ENCODE data around the gene ATP6V1B1.

The ATP6V1B1 gene

GRCh38 chr2:70895998-70896764 lies 39.5 kb upstream of the ATP6V1B1 start:
- no peak for TF ChIP-seq CTCF (IDR thresholded peaks at IDR 0.05; ENCODE audit: insufficient read depth, low read depth, low read length, missing control alignments)
- H3K4me3 ChIP-seq (ENCODE audit: low read length): no peak overlapping the region
- DNase-seq (ENCODE audit: low read depth): no peak

- no peak overlapping the region for H3K4me3 ChIP-seq (ENCODE audit: low read length)
- no peak for DNase-seq (ENCODE audit: low read depth)
- no peak for TF ChIP-seq CTCF (IDR thresholded peaks at IDR 0.05; ENCODE audit: insufficient read depth, low read depth, low read length, missing control alignments)
These were observed 38.9 kb upstream of the ATP6V1B1 start for GRCh38 chr2:70896765-70897202.

- no peak overlapping the region for H3K4me3 ChIP-seq (ENCODE audit: low read length)
- no peak for DNase-seq (ENCODE audit: low read depth)
- TF ChIP-seq CTCF (IDR thresholded peaks at IDR 0.05; ENCODE audit: insufficient read depth, low read depth, low read length, missing control alignments): no peak
These were observed 38.3 kb upstream of the ATP6V1B1 start for GRCh38 chr2:70897203-70897976.

GRCh38 chr2:70897977-70898226 lies 37.8 kb upstream of the ATP6V1B1 start:
- no peak for DNase-seq (ENCODE audit: low read depth)
- no peak overlapping the region for H3K4me3 ChIP-seq (ENCODE audit: low read length)
- TF ChIP-seq CTCF (IDR thresholded peaks at IDR 0.05; ENCODE audit: insufficient read depth, low read depth, low read length, missing control alignments): no peak

GRCh38 chr2:70898363-70899240 lies 37.1 kb upstream of the ATP6V1B1 start:
- H3K4me3 ChIP-seq (ENCODE audit: low read length): no peak overlapping the region
- no peak for DNase-seq (ENCODE audit: low read depth)
- TF ChIP-seq CTCF (IDR thresholded peaks at IDR 0.05; ENCODE audit: insufficient read depth, low read depth, low read length, missing control alignments): no peak

- H3K4me3 ChIP-seq (ENCODE audit: low read length): peak overlapping the region; percentile 42
- DNase-seq (ENCODE audit: low read depth): no peak
- no peak for TF ChIP-seq CTCF (IDR thresholded peaks at IDR 0.05; ENCODE audit: insufficient read depth, low read depth, low read length, missing control alignments)
These were observed 34.3 kb upstream of the ATP6V1B1 start for GRCh38 chr2:70901227-70902066.

Measured in epithelial cell of esophagus (primary cell).